NB4 (cell line): ENCODE data around the gene TANC1.
A peak's percentile ranks its signal among the peaks of the same experiment; 100 is the strongest.

Experiments used
- DNase-seq: peaks from one replicate; pipeline ENCODE4 v3.0.0; 2010; ENCODE audit warnings: low read depth
- H3K4me3 ChIP-seq: one replicate; pipeline ENCODE4 v1.5.1; 2011; ENCODE audit warnings: mild to moderate bottlenecking, low read depth, low read length, moderate library complexity
- MAX ChIP-seq: IDR thresholded peaks from 2 replicates; pipeline ENCODE4 v1.6.1; 2011; ENCODE audit warnings: low read depth, low read length
- MYC ChIP-seq: IDR thresholded peaks from 2 replicates; pipeline ENCODE4 v1.6.1; 2011; ENCODE audit warnings: low read depth, low read length
- POLR2A ChIP-seq: IDR thresholded peaks from 2 replicates; pipeline ENCODE4 v1.6.1; 2011; ENCODE audit warnings: mild to moderate bottlenecking; ENCODE audit not compliant: insufficient read length; ENCODE audit errors: extremely low read depth
- TF ChIP-seq, protein P1 (sequence below): IDR thresholded peaks from one replicate; pipeline ENCODE4 v1.5.1; 2012; ENCODE audit warnings: low read depth, low read length

The TANC1 gene

DNA sequence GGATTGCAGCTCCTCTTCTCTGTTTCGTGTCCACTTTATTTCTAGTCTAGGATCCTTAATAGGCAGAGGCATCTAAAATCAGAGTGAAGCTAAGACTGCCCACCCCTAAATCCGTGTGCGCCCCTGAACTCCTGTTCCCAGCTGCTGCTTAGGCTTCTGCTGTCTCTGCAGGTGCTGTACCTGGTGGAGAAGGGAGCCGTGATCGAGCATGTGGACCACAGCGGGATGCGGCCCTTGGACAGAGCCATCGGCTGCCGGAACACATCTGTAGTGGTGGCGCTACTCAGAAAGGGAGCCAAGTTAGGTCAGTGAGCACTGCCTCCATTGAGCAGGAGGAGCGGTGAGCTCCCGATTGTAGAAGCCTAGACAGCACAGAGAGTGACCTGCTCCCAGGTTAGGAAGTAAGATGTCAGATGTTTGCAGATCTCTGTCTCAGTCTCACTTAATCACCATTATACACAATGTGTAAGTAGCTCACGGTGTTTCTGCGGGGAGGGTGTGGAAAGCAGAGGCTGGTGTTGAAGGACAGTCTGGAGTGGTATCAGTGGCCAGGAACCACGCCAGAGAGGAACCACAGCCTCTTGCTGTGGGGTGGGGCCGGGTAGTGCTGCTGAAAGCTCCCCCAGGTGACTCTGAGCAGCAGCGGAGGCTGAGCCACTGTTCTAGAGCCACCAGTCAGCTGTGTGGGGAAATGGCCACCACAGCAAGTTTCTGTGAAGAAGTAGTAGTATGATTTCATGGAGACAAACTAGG, 255.8 kb downstream of the TANC1 start:
- no peak for DNase-seq
- no peak overlapping the region for H3K4me3 ChIP-seq
- TF ChIP-seq MYC: no peak
- TF ChIP-seq POLR2A: no peak
- TF ChIP-seq, protein P1, sequence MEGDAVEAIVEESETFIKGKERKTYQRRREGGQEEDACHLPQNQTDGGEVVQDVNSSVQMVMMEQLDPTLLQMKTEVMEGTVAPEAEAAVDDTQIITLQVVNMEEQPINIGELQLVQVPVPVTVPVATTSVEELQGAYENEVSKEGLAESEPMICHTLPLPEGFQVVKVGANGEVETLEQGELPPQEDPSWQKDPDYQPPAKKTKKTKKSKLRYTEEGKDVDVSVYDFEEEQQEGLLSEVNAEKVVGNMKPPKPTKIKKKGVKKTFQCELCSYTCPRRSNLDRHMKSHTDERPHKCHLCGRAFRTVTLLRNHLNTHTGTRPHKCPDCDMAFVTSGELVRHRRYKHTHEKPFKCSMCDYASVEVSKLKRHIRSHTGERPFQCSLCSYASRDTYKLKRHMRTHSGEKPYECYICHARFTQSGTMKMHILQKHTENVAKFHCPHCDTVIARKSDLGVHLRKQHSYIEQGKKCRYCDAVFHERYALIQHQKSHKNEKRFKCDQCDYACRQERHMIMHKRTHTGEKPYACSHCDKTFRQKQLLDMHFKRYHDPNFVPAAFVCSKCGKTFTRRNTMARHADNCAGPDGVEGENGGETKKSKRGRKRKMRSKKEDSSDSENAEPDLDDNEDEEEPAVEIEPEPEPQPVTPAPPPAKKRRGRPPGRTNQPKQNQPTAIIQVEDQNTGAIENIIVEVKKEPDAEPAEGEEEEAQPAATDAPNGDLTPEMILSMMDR: no peak
- TF ChIP-seq MAX: no peak

DNA sequence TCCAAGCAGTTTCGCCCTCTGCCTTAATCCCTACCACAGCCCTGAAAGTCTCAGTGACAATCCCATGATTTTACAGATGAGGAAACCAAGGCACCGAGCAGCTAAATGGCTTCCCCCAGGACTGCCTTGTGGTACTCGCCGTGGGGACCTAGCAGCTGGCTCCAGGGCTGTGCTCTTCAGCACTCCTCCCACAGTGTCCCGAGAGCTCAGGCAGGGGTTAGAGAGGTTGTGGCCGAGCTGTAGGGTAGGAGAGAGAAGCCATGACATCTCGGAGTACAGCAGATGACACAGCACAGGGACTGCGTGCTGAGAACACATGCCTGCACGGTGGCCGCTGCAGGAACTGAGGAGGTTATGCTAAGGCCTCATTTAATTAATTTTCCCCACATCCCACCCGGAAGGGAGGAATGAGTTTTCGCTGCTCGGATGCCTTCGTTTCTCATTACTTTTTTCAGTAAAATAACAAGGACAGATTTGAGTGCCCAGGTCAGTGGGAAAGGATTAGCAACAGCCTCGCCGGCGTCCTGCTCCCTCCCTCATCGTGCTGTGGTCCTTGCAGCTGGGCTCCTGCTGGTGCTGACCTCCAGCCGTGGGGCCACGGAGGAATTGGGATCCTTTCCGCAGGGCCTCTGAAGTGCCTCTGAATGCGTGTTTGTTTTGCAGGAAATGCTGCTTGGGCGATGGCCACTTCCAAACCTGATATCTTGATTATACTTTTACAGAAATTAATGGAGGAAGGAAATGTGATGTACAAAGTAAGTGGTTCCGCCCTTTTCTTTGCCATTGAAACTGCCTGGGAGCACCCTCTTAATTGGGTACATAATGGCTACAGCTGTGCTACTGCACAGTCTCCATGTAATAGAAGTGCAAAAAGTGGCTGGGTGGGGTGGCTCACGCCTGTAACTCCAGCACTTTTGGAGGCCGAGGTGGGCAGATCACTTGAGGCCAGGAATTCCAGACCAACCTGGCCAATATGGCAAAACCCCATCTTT, 256.9 kb downstream of the TANC1 start:
- no peak for DNase-seq
- TF ChIP-seq, protein P1: no peak
- TF ChIP-seq POLR2A (no peak), MYC (no peak), MAX (no peak)
- no peak overlapping the region for H3K4me3 ChIP-seq

DNA sequence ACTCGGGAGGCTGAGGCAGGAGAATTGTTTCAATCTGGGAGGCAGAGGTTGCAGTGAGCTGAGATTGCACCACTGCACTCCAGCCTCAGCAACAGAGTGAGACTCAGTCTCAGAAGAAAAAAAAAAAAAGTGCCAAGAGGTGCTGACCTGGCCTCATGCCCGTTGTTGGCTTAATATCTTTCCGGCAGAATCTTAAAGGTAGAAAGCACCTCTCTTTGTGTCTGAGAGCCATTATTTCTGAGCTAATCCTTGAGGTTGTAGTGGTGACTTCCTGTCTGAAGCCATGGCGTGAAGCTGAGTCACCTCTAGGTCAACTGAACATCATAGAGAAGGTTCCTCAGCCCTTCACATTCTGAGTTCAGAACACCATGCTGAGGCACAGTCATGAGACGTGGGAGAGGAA, 257.6 kb downstream of the TANC1 start:
- peak; percentile 81 for DNase-seq
- TF ChIP-seq, protein P1: no peak
- TF ChIP-seq MAX: no peak
- TF ChIP-seq MYC: no peak
- no peak for TF ChIP-seq POLR2A
- H3K4me3 ChIP-seq: no peak overlapping the region

- no peak overlapping the region for H3K4me3 ChIP-seq
- peak; percentile 23 for DNase-seq
- TF ChIP-seq MAX (no peak), POLR2A (no peak), MYC (no peak)
- TF ChIP-seq, protein P1: no peak
These were observed 258.4 kb downstream of the TANC1 start for GRCh38 chr2:159226608-159227385.

- H3K4me3 ChIP-seq: no peak overlapping the region
- TF ChIP-seq POLR2A (no peak), MAX (peak; percentile 9; the same call in 1 of the 2 replicates)
- no peak for DNase-seq
These were observed 259.0 kb downstream of the TANC1 start for GRCh38 chr2:159227467-159227866.
